Measurements from ENCODE around the gene ZNF346.

The ZNF346 gene

GRCh38 chr5:177071666-177072385 lies 49.3 kb downstream of the ZNF346 start:
- peak; percentile 65 to 77 for DNase-seq

GRCh38 chr5:177077335-177077734 lies 54.8 kb downstream of the ZNF346 start:
- DNase-seq = no peak

- no peak for DNase-seq
These were observed 57.1 kb downstream of the ZNF346 start for GRCh38 chr5:177079606-177080005.

- no peak for DNase-seq
These were observed 57.8 kb downstream of the ZNF346 start for GRCh38 chr5:177080265-177080664.

- no peak for DNase-seq
These were observed 59.4 kb downstream of the ZNF346 start for GRCh38 chr5:177081859-177082258.

- no peak for DNase-seq
These were observed 60.9 kb downstream of the ZNF346 start for GRCh38 chr5:177083357-177083756.

GRCh38 chr5:177084175-177084574 lies 61.7 kb downstream of the ZNF346 start:
- DNase-seq = no peak

GRCh38 chr5:177085985-177086653 lies 63.6 kb downstream of the ZNF346 start:
- no peak for DNase-seq

GRCh38 chr5:177086654-177087397 lies 64.3 kb downstream of the ZNF346 start, which contains the start of gene FGFR4:
TSS of gene FGFR4 (plus strand) at chr5:177086915. CDS start at chr5:177089603, 2,688 bp downstream.
- DNase-seq = peak; percentile 70 to 71

- no peak for DNase-seq
These were observed 65.0 kb downstream of the ZNF346 start for GRCh38 chr5:177087398-177088005.

GRCh38 chr5:177089127-177089526 lies 66.6 kb downstream of the ZNF346 start:
- no peak for DNase-seq

- DNase-seq = no peak
These were observed 67.5 kb downstream of the ZNF346 start for GRCh38 chr5:177089825-177090641.

GRCh38 chr5:177090813-177091212 lies 68.3 kb downstream of the ZNF346 start:
- DNase-seq = no peak

- DNase-seq = no peak
These were observed 68.7 kb downstream of the ZNF346 start for GRCh38 chr5:177091232-177091631.

- no peak for DNase-seq
These were observed 69.9 kb downstream of the ZNF346 start for GRCh38 chr5:177092178-177093081.

- no peak for DNase-seq
These were observed 70.7 kb downstream of the ZNF346 start for GRCh38 chr5:177093082-177093712.

- no peak for DNase-seq
These were observed 71.3 kb downstream of the ZNF346 start for GRCh38 chr5:177093803-177094202.

- no peak for DNase-seq
These were observed 72.0 kb downstream of the ZNF346 start for GRCh38 chr5:177094224-177095087.

- DNase-seq = no peak
These were observed 72.7 kb downstream of the ZNF346 start for GRCh38 chr5:177095088-177095669.
